ENCODE data around the gene EIF1.
A peak's percentile ranks its signal among the peaks of the same experiment; 100 is the strongest.

DNA sequence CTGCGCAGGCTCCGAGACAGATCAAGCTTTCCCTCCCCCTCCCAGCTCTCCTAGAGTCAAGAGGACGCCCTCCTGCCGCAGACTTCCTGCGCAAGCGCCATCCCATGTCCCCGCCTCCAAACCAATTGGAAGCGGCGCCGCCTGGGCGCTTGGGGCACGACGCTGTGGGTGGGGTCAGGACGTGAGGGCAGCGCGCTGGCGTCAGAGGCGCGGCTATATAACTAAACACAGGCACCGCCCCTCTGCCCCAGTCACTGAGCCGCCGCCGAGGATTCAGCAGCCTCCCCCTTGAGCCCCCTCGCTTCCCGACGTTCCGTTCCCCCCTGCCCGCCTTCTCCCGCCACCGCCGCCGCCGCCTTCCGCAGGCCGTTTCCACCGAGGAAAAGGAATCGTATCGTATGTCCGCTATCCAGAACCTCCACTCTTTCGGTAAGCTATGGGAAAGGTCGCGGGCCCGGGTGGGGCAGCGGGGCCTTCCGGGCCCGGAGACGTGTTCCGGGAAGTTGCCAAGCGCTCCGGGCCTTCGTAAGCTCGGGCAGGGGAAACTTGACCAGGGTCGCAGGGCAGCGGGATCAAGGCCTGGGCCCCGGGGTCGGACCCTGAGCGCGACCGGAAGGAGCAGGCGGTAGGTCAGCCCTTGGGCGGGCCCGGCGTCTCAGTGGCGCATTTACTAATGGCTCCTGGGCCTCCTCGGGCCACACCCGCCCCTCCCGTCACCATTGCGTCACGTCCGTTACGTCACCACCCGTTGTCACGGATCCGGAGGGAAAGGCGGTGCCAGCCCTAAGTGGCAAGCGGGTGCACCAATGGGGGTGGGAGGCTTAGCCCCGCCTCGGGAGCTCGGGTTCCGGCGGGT, at the start of gene EIF1:
- TF ChIP-seq EP300 (IDR thresholded peaks at IDR 0.05) (no peak), POLR2AphosphoS5 (IDR thresholded peaks at IDR 0.05) (peak; percentile 93 to 100 (median 94))
- TF ChIP-seq, protein P1, sequence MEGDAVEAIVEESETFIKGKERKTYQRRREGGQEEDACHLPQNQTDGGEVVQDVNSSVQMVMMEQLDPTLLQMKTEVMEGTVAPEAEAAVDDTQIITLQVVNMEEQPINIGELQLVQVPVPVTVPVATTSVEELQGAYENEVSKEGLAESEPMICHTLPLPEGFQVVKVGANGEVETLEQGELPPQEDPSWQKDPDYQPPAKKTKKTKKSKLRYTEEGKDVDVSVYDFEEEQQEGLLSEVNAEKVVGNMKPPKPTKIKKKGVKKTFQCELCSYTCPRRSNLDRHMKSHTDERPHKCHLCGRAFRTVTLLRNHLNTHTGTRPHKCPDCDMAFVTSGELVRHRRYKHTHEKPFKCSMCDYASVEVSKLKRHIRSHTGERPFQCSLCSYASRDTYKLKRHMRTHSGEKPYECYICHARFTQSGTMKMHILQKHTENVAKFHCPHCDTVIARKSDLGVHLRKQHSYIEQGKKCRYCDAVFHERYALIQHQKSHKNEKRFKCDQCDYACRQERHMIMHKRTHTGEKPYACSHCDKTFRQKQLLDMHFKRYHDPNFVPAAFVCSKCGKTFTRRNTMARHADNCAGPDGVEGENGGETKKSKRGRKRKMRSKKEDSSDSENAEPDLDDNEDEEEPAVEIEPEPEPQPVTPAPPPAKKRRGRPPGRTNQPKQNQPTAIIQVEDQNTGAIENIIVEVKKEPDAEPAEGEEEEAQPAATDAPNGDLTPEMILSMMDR (IDR thresholded peaks at IDR 0.05): no peak
